OCI-LY1 (cell line): Measurements from ENCODE around the gene SLC22A23.

Source experiments
- H2AFZ ChIP-seq: fragments of 200-600 bp; sonication (generic), shearing (Covaris generic); 2 replicates; pipeline ENCODE4 v1.6.0; 2014; ENCODE audit warnings: antibody characterized with exemption, mild to moderate bottlenecking, low read length
- H3F3A ChIP-seq: fragments of 200-600 bp; sonication (generic), shearing (Covaris generic); 2 replicates; pipeline ENCODE4 v1.6.0; 2014; ENCODE audit warnings: mild to moderate bottlenecking, antibody characterized with exemption, low read length, moderate library complexity; ENCODE audit not compliant: insufficient read depth
- H3K27ac ChIP-seq: fragments of 200-600 bp; sonication (generic); 2 replicates; pipeline ENCODE4 v1.5.1; 2014; ENCODE audit warnings: low read length, mixed run types, mild to moderate bottlenecking, low read depth; ENCODE audit not compliant: poor library complexity, severe bottlenecking
- H3K27me3 ChIP-seq: fragments of 200-600 bp; sonication (generic); 2 replicates; pipeline ENCODE4 v1.6.0; 2014; ENCODE audit warnings: antibody characterized with exemption, mild to moderate bottlenecking, low read length, moderate library complexity; ENCODE audit not compliant: insufficient read depth
- H3K36me3 ChIP-seq: fragments of 200-600 bp; sonication (generic); 2 replicates; pipeline ENCODE4 v1.6.1; 2014; ENCODE audit warnings: mild to moderate bottlenecking, antibody characterized with exemption, low read length, moderate library complexity, mixed read lengths; ENCODE audit not compliant: insufficient read depth
- H3K4me1 ChIP-seq: fragments of 200-600 bp; sonication (generic); 2 replicates; pipeline ENCODE4 v1.5.1; 2014; ENCODE audit warnings: mild to moderate bottlenecking, low read length, moderate library complexity; ENCODE audit not compliant: insufficient read depth, severe bottlenecking
- H3K4me2 ChIP-seq: fragments of 200-600 bp; sonication (generic), shearing (Covaris generic); 2 replicates; pipeline ENCODE4 v1.6.1; 2014; ENCODE audit warnings: low read length
- H3K4me3 ChIP-seq: fragments of 200-600 bp; sonication (generic); 2 replicates; pipeline ENCODE4 v1.5.1; 2014; ENCODE audit warnings: low read length, low read depth, mild to moderate bottlenecking, mixed read lengths; ENCODE audit not compliant: poor library complexity, severe bottlenecking
- H3K79me2 ChIP-seq: fragments of 200-600 bp; shearing (Covaris generic); 2 replicates; pipeline ENCODE4 v1.6.1; 2016; ENCODE audit warnings: mixed run types, low read length, mixed read lengths; ENCODE audit not compliant: insufficient read depth
- H3K9ac ChIP-seq: fragments of 200-600 bp; sonication (generic), shearing (Covaris generic); 2 replicates; pipeline ENCODE4 v1.6.1; 2014; ENCODE audit warnings: mild to moderate bottlenecking, low read length, mixed read lengths
- H3K9me2 ChIP-seq: fragments of 200-600 bp; sonication (generic), shearing (Covaris generic); 2 replicates; pipeline ENCODE4 v1.6.1; 2014; ENCODE audit warnings: low read depth, mild to moderate bottlenecking, low read length, mixed read lengths
- H3K9me3 ChIP-seq: fragments of 200-600 bp; shearing (Covaris generic); 2 replicates; pipeline ENCODE4 v1.6.1; 2014; ENCODE audit warnings: low read length, mixed read lengths
- H4K20me1 ChIP-seq: fragments of 200-600 bp; sonication (generic), shearing (Covaris generic); 2 replicates; pipeline ENCODE4 v1.6.0; 2016; ENCODE audit warnings: mild to moderate bottlenecking, low read length; ENCODE audit not compliant: insufficient read depth
- CTCF ChIP-seq: fragments of 200-600 bp; sonication (generic), shearing (Covaris generic); IDR thresholded peaks from 2 replicates; pipeline ENCODE4 v1.5.1; 2017; ENCODE audit warnings: mild to moderate bottlenecking, antibody characterized with exemption, low read length, moderate library complexity, mixed read lengths
- EZH2 ChIP-seq: fragments of 200-600 bp; sonication (generic), shearing (Covaris generic); IDR thresholded peaks from 2 replicates; pipeline ENCODE4 v1.8.0; 2017; ENCODE audit warnings: borderline replicate concordance, mixed run types, mild to moderate bottlenecking, antibody characterized with exemption, low read length, moderate library complexity, mixed read lengths

SLC22A23 gene

GRCh38 chr6:3303795-3304411 lies 152.9 kb downstream of the SLC22A23 start:
- TF ChIP-seq EZH2 (no peak), CTCF (no peak)
- H3K4me1 ChIP-seq: no peaks in the 10 kb centered on the region
- no peak overlapping the region for H3K4me3 ChIP-seq
- no peaks in the 10 kb centered on the region for H3K36me3 ChIP-seq
- H3F3A ChIP-seq: no peaks in the 10 kb centered on the region
- no peaks in the 10 kb centered on the region for H3K9me3 ChIP-seq
- no peaks in the 10 kb centered on the region for H4K20me1 ChIP-seq
- no peak overlapping the region for H3K4me2 ChIP-seq
- peaks cover 7% of the 10 kb centered on the region; the same call in 1 of the 2 replicates for H3K27me3 ChIP-seq
- no peak overlapping the region for H3K27ac ChIP-seq
- no peak overlapping the region for H2AFZ ChIP-seq
- no peak overlapping the region for H3K9ac ChIP-seq
- no peaks in the 10 kb centered on the region for H3K9me2 ChIP-seq
- no peaks in the 10 kb centered on the region for H3K79me2 ChIP-seq

DNA sequence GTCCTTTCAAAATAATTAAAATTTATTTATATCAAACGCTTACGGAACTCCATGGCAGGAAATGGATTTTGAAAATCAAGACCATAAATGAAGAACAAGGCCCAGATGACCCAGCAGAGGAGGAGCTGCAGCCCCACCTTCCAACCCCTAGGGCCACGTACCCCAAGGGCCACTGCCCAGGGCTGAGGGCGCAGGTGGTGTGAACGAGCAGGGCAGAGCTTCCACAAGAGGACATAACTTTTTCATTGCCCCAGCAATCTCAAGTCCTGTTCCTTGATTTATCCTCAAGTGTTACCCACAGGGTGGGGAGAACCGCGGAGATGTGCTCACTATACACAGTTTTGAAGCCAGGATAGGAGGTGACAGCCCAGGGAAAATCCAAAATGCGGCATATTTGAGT lies 155.3 kb downstream of the SLC22A23 start:
- no peaks in the 10 kb centered on the region for H3K36me3 ChIP-seq
- H3K4me3 ChIP-seq: no peak overlapping the region
- no peak overlapping the region for H3K4me2 ChIP-seq
- H4K20me1 ChIP-seq: no peaks in the 10 kb centered on the region
- no peak overlapping the region for H3K9ac ChIP-seq
- no peaks in the 10 kb centered on the region for H3K4me1 ChIP-seq
- no peaks in the 10 kb centered on the region for H3K79me2 ChIP-seq
- H3K9me2 ChIP-seq: no peaks in the 10 kb centered on the region
- no peak overlapping the region for H2AFZ ChIP-seq
- peaks cover 16% of the 10 kb centered on the region; the same call in 1 of the 2 replicates for H3K27me3 ChIP-seq
- no peak overlapping the region for H3K27ac ChIP-seq
- H3F3A ChIP-seq: no peaks in the 10 kb centered on the region
- TF ChIP-seq CTCF: no peak
- no peak for TF ChIP-seq EZH2
- H3K9me3 ChIP-seq: no peaks in the 10 kb centered on the region

DNA sequence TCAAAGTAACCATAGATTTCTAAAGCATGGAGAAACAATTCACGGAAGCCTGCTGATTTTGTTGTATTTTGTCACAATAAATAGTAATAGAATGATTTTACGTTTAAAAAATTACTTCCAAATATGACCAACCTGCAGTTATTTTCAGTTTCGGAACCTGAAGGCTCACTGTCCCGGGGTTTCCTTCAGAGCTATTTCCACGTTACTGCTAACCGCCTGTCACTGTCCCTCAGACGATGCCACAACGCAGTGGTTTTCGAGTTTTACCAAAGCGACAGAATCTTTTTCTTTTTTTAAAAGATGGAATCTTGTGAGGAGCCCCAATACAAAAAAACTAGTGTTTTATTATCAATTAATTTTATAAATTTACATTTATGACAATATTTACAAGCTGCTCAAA lies 157.6 kb downstream of the SLC22A23 start:
- TF ChIP-seq EZH2: no peak
- TF ChIP-seq CTCF: no peak
- no peak overlapping the region for H3K27ac ChIP-seq
- no peak overlapping the region for H2AFZ ChIP-seq
- H3K4me3 ChIP-seq: no peak overlapping the region
- no peaks in the 10 kb centered on the region for H3F3A ChIP-seq
- H3K4me1 ChIP-seq: no peaks in the 10 kb centered on the region
- no peaks in the 10 kb centered on the region for H3K36me3 ChIP-seq
- H3K4me2 ChIP-seq: no peak overlapping the region
- H3K27me3 ChIP-seq: peaks cover 9% of the 10 kb centered on the region; the same call in 1 of the 2 replicates
- H3K9me2 ChIP-seq: no peaks in the 10 kb centered on the region
- no peaks in the 10 kb centered on the region for H3K9me3 ChIP-seq
- no peaks in the 10 kb centered on the region for H3K79me2 ChIP-seq
- H3K9ac ChIP-seq: no peak overlapping the region
- H4K20me1 ChIP-seq: no peaks in the 10 kb centered on the region
